Erythroblast (primary cell): ENCODE results near the gene BIRC6.

ENCODE experiments used
- GATA1 ChIP-seq: IDR thresholded peaks from 2 replicates; pipeline ENCODE4 v1.6.1; 2011; ENCODE audit warnings: low read depth, mild to moderate bottlenecking, control low read depth, low read length, moderate library complexity
- POLR2A ChIP-seq: IDR thresholded peaks from 2 replicates; pipeline ENCODE4 v1.6.1; 2011; ENCODE audit warnings: mild to moderate bottlenecking, low read length

DNA sequence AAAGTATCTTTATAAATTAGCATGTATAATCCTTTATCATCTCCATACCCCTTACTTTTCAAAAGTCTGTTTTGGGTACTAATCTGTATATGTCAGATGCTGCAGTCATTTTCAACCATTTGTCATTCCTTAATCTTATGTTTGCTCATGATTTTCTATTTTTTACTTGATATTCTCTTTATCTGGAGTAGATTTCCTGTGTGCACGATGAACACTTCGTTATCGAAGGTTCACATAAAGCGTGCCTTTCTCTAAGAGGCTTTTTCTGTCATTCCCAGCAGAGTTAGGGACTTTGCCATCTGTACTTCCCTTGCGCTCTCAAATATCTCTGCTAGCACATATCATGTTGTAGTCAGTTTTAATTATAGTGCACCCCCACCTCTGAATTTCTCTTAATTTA, 123.2 kb downstream of the BIRC6 start:
- TF ChIP-seq POLR2A (no peak), GATA1 (no peak)
